ENCODE data around the gene COL17A1.

COL17A1 gene

GRCh38 chr10:104052431-104052830, 33.2 kb downstream of the COL17A1 start:
- peak; percentile 24 for DNase-seq (ENCODE audit: low read depth)

GRCh38 chr10:104049504-104050250, 36.0 kb downstream of the COL17A1 start:
- DNase-seq (ENCODE audit: low read depth): peak; percentile 65

- no peak for DNase-seq (ENCODE audit: low read depth)
Observed at GRCh38 chr10:104046651-104047050, 39.0 kb downstream of the COL17A1 start.

- DNase-seq (ENCODE audit: low read depth): peak; percentile 77
Observed at GRCh38 chr10:104045151-104046089, 40.3 kb downstream of the COL17A1 start.

- no peak for DNase-seq (ENCODE audit: low read depth)
Observed at GRCh38 chr10:104043854-104044253, 41.8 kb downstream of the COL17A1 start.

- DNase-seq (ENCODE audit: low read depth): peak; percentile 22
Observed at GRCh38 chr10:104043185-104043830, 42.4 kb downstream of the COL17A1 start.

- DNase-seq (ENCODE audit: low read depth): no peak
Observed at GRCh38 chr10:104041891-104042535, 43.7 kb downstream of the COL17A1 start.

GRCh38 chr10:104040862-104041789, 44.6 kb downstream of the COL17A1 start:
- DNase-seq (ENCODE audit: low read depth): no peak

- no peak for DNase-seq (ENCODE audit: low read depth)
Observed at GRCh38 chr10:104040382-104040781, 45.3 kb downstream of the COL17A1 start.

GRCh38 chr10:104038958-104039752, 46.5 kb downstream of the COL17A1 start:
- no peak for DNase-seq (ENCODE audit: low read depth)

- no peak for DNase-seq (ENCODE audit: low read depth)
Observed at GRCh38 chr10:104038537-104038936, 47.1 kb downstream of the COL17A1 start.

- DNase-seq (ENCODE audit: low read depth): no peak
Observed at GRCh38 chr10:104037261-104037951, 48.3 kb downstream of the COL17A1 start.

GRCh38 chr10:104036518-104037260, 49.0 kb downstream of the COL17A1 start:
- DNase-seq (ENCODE audit: low read depth): no peak

- DNase-seq (ENCODE audit: low read depth): no peak
Observed at GRCh38 chr10:104036069-104036384, 49.7 kb downstream of the COL17A1 start.

GRCh38 chr10:104035194-104036068, 50.2 kb downstream of the COL17A1 start:
- no peak for DNase-seq (ENCODE audit: low read depth)

- no peak for DNase-seq (ENCODE audit: low read depth)
Observed at GRCh38 chr10:104034401-104035193, 51.1 kb downstream of the COL17A1 start.

- no peak for DNase-seq (ENCODE audit: low read depth)
Observed at GRCh38 chr10:104033966-104034365, 51.7 kb downstream of the COL17A1 start.

Measured in iris pigment epithelial cell (primary cell).